Keratinocyte (primary cell): ENCODE measurements around the gene GNG13. TPM values are rescaled to one million over a fixed set of nuclear protein-coding genes. Genes with fewer than 3 reads are reported as not detected.

Experiments used
- DNase-seq: peaks from one replicate; pipeline ENCODE4 v3.0.0-alpha.2; 2011; ENCODE audit warnings: low read depth, missing footprints, low spot score
- FAIRE-seq: peaks from 2 replicates; lab custom pipeline; 2011; peaks lifted over from hg19 to GRCh38; lab: Jason Lieb, UNC
- H2AFZ ChIP-seq: 2 replicates; pipeline ENCODE4 v1.6.0; 2012; ENCODE audit warnings: low read length, control low read depth, inconsistent platforms; ENCODE audit not compliant: control insufficient read depth
- H3K27ac ChIP-seq: 2 replicates; pipeline ENCODE4 v1.5.1; 2011; ENCODE audit warnings: low read length; ENCODE audit not compliant: control insufficient read depth, insufficient read depth
- H3K27me3 ChIP-seq: 3 replicates; pipeline ENCODE4 v1.6.0; 2011; ENCODE audit warnings: low read length; ENCODE audit not compliant: control insufficient read depth, insufficient read depth; ENCODE audit errors: extremely low read depth
- H3K36me3 ChIP-seq, 2 experiments: 2 replicates in 1 of 2; 3 replicates in 1 of 2; pipeline ENCODE4 v1.5.1; 2011; ENCODE audit warnings: low read length in 2 of 2, mild to moderate bottlenecking in 1 of 2; ENCODE audit not compliant: control insufficient read depth in 2 of 2, insufficient read depth in 2 of 2; ENCODE audit errors: extremely low read depth in 1 of 2
- H3K4me1 ChIP-seq: 3 replicates; pipeline ENCODE4 v1.5.1; 2011; ENCODE audit warnings: low read length; ENCODE audit not compliant: control insufficient read depth, insufficient read depth; ENCODE audit errors: extremely low read depth
- H3K4me2 ChIP-seq: 3 replicates; pipeline ENCODE4 v1.6.0; 2011; ENCODE audit warnings: low read depth, low read length; ENCODE audit not compliant: control insufficient read depth, insufficient read depth; ENCODE audit errors: extremely low read depth
- H3K4me3 ChIP-seq, 3 experiments: fragments of 200-600 bp in 1 of 3; sonication (generic) in 1 of 3; 2 replicates in 2 of 3; 3 replicates in 1 of 3; pipeline ENCODE4 v1.5.1; 2011 to 2016; ENCODE audit warnings: low read length in 3 of 3, mild to moderate bottlenecking in 3 of 3, control low read depth in 2 of 3, inconsistent platforms in 1 of 3, low read depth in 1 of 3, mixed read lengths in 1 of 3, mixed run types in 1 of 3, moderate library complexity in 1 of 3; ENCODE audit not compliant: control insufficient read depth in 2 of 3, insufficient read depth in 2 of 3; ENCODE audit errors: extremely low read depth in 1 of 3
- H3K79me2 ChIP-seq: 2 replicates; pipeline ENCODE4 v1.6.0; 2012; ENCODE audit warnings: low read length; ENCODE audit not compliant: control insufficient read depth, insufficient read depth
- H3K9ac ChIP-seq: 3 replicates; pipeline ENCODE4 v1.6.0; 2011; ENCODE audit warnings: low read length; ENCODE audit not compliant: control insufficient read depth, insufficient read depth; ENCODE audit errors: extremely low read depth
- H3K9me1 ChIP-seq: 3 replicates; pipeline ENCODE4 v1.6.0; 2011; ENCODE audit warnings: low read length; ENCODE audit not compliant: control insufficient read depth, insufficient read depth; ENCODE audit errors: extremely low read depth
- H3K9me3 ChIP-seq: 2 replicates; pipeline ENCODE4 v1.5.1; 2012; ENCODE audit warnings: low read depth, low read length; ENCODE audit not compliant: control insufficient read depth
- H4K20me1 ChIP-seq: 3 replicates; pipeline ENCODE4 v1.6.0; 2011; ENCODE audit warnings: low read length; ENCODE audit not compliant: control insufficient read depth, insufficient read depth; ENCODE audit errors: extremely low read depth
- EZH2 ChIP-seq: IDR thresholded peaks from one replicate; pipeline ENCODE4 v1.6.1; 2012; ENCODE audit warnings: inconsistent platforms, mild to moderate bottlenecking, low read length, moderate library complexity
- dilution Hi-C: fragments of 300-500 bp; cut with MboI; formaldehyde crosslinking; loops from one replicate; pipeline ENCODE4 v1.7.0; 2020; ENCODE audit warnings: low sequenced_read_pairs; ENCODE audit not compliant: extremely low pct_ligation_motif_present
- polyA plus RNA-seq, 5 experiments: library from polyadenylated mRNA; depleted of rRNA in 3 of 5; stranded (reverse) in 3 of 5; stranded (forward) in 1 of 5; unstranded in 1 of 5; fragments of >200 nt; gene quantifications; 1 replicate in 1 of 5; 2 replicates in 3 of 5; 3 replicates in 1 of 5; pipeline versions ENCODE4 v1.2.1 to v1.2.3, GENCODE V29; 2011 to 2012; ENCODE audit warnings: missing spikeins in 2 of 5, low read depth in 1 of 5, low replicate concordance in 1 of 5
- TF ChIP-seq, protein P1 (sequence below), 3 experiments: IDR thresholded peaks in 1 of 3; conservative IDR thresholded peaks in 1 of 3; optimal IDR thresholded peaks in 1 of 3; 2 replicates in 2 of 3; 3 replicates in 1 of 3; pipeline versions ENCODE3 to v1.5.1; 2011; ENCODE audit warnings: low read length in 3 of 3, mild to moderate bottlenecking in 3 of 3, moderate library complexity in 2 of 3, control low read depth in 1 of 3, inconsistent platforms in 1 of 3; ENCODE audit not compliant: insufficient read depth in 2 of 3; ENCODE audit errors: extremely low read depth in 1 of 3

The GNG13 gene
- polyA plus RNA-seq, 1 donor (not counting 4 experiments of a cell fraction or from before 2014, with no cell fraction given): not detected

DNA sequence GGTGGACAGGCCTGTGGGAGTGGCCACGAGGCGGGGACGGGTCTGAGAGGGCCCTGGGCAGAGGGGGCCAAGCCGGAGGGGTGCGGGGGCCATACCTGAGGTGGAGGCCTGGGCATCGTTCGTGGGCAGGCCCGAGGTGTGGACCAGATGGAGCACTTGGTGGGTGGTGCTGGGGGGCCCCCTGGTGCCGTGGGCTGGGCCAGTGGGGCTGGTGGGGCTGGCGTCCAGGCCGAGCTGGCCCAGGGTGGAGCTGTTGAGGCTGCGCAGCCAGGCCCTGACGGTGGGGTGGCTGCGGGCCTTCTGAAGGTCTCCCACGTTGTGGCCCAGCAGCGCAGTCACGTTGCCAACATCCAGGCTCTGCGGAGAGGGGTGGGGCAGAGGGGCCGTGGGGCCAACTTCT, 30.6 kb downstream of the GNG13 start:
- TF ChIP-seq, protein P1, sequence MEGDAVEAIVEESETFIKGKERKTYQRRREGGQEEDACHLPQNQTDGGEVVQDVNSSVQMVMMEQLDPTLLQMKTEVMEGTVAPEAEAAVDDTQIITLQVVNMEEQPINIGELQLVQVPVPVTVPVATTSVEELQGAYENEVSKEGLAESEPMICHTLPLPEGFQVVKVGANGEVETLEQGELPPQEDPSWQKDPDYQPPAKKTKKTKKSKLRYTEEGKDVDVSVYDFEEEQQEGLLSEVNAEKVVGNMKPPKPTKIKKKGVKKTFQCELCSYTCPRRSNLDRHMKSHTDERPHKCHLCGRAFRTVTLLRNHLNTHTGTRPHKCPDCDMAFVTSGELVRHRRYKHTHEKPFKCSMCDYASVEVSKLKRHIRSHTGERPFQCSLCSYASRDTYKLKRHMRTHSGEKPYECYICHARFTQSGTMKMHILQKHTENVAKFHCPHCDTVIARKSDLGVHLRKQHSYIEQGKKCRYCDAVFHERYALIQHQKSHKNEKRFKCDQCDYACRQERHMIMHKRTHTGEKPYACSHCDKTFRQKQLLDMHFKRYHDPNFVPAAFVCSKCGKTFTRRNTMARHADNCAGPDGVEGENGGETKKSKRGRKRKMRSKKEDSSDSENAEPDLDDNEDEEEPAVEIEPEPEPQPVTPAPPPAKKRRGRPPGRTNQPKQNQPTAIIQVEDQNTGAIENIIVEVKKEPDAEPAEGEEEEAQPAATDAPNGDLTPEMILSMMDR (optimal IDR thresholded peaks at IDR 0.05 in 1 of 3, IDR thresholded peaks at IDR 0.05 in 1 of 3, conservative IDR thresholded peaks at IDR 0.05 in 1 of 3; ENCODE audit: extremely low read depth in 1 of 3, insufficient read depth in 2 of 3, low read length in 3 of 3): no peak
- TF ChIP-seq EZH2: no peak
- Histone ChIP-seq H3K9me1 (no peaks in the 10 kb centered on the region), H3K27ac (no peak overlapping the region), H3K9ac (no peak overlapping the region), H3K4me3 (no peak overlapping the region), H3K27me3 (peaks cover 3% of the 10 kb centered on the region), H3K4me1 (no peaks in the 10 kb centered on the region), H3K36me3 (no peaks in the 10 kb centered on the region), H3K4me2 (no peak overlapping the region), H4K20me1 (no peaks in the 10 kb centered on the region), H2AFZ (no peak overlapping the region), H3K9me3 (no peaks in the 10 kb centered on the region), H3K79me2 (no peaks in the 10 kb centered on the region)
- DNase-seq: no peak
- dilution Hi-C loops: no loop called here
- FAIRE-seq: no peak

DNA sequence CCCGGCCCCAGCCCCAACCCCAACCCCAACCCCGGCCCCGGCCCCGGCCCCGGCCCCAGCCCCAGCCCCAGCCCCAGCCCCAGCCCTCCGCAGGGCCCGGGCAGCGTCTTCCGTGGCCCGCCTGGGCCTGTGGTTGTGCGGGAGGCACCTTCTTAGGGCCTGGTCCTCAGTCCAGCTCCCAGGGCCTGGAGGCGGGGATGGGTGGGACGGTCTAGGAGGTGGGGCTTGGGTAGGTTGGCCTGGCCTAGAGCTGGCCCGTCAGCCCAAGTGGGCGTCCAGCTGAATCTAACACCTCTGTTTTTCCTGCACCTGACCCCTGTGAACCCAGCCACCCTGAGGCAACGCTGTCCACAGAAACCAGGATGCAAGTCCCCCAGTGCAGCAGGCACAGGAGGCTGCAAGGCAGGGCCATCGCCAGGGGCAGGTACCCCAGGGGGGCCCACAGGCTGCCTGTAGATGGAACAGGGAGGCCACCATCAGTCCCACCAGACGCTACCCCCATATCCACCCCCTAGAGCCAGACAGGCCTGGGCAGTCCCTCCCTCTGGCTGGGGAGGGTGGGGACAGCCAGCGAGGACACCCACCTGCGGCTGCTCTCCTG, 31.2 kb downstream of the GNG13 start:
- Histone ChIP-seq H3K79me2 (no peaks in the 10 kb centered on the region), H3K9me3 (no peaks in the 10 kb centered on the region), H3K4me1 (no peaks in the 10 kb centered on the region), H4K20me1 (no peaks in the 10 kb centered on the region), H3K27me3 (peaks cover 3% of the 10 kb centered on the region), H2AFZ (no peak overlapping the region), H3K4me3 (no peak overlapping the region), H3K9ac (no peak overlapping the region), H3K4me2 (no peak overlapping the region), H3K36me3 (no peaks in the 10 kb centered on the region), H3K27ac (no peak overlapping the region), H3K9me1 (no peaks in the 10 kb centered on the region)
- DNase-seq (no peak), FAIRE-seq (no peak)
- TF ChIP-seq EZH2: no peak
- TF ChIP-seq, protein P1 (optimal IDR thresholded peaks at IDR 0.05 in 1 of 3, IDR thresholded peaks at IDR 0.05 in 1 of 3, conservative IDR thresholded peaks at IDR 0.05 in 1 of 3; ENCODE audit: extremely low read depth in 1 of 3, insufficient read depth in 2 of 3, low read length in 3 of 3): no peak
- dilution Hi-C loops: no loop called here
